RWPE2 (cell line): ENCODE data around the gene PITPNC1.
"Not testable (repeated sequence)": the region's sequence is repeated elsewhere in the genome, so short reads cannot be mapped to it uniquely, and the experiment has no call there.

Experiments
- ATAC-seq: fragments of 200-7000 bp; cut with Tn5 transposase; 3 replicates; pipeline ENCODE4 v1.9.1; 2021; ENCODE audit warnings: low read depth
- DNase-seq: peaks from one replicate; pipeline ENCODE4 v3.0.0-alpha.2; 2020; ENCODE audit warnings: low spot score
- H3K27ac ChIP-seq: fragments of 450-650 bp; 2 replicates; pipeline ENCODE4 v1.5.1; 2017; ENCODE audit warnings: mild to moderate bottlenecking; ENCODE audit not compliant: poor library complexity, severe bottlenecking
- H3K27me3 ChIP-seq: fragments of 250-450 bp; sonication (Bioruptor Pico); 2 replicates; pipeline ENCODE4 v1.5.1; 2021; ENCODE audit warnings: mild to moderate bottlenecking, moderate library complexity; ENCODE audit not compliant: insufficient read depth, poor library complexity, severe bottlenecking
- H3K36me3 ChIP-seq: fragments of 250-450 bp; sonication (Bioruptor Pico); 2 replicates; pipeline ENCODE4 v1.5.1; 2020; ENCODE audit warnings: low read depth, mild to moderate bottlenecking, moderate library complexity
- H3K4me1 ChIP-seq: fragments of 250-450 bp; sonication (Bioruptor Pico); 2 replicates; pipeline ENCODE4 v1.5.1; 2021; ENCODE audit warnings: mild to moderate bottlenecking, moderate library complexity; ENCODE audit not compliant: insufficient read depth, poor library complexity, severe bottlenecking
- H3K4me3 ChIP-seq: fragments of 250-450 bp; sonication (Bioruptor Pico); 2 replicates; pipeline ENCODE4 v1.5.1; 2021; ENCODE audit warnings: mild to moderate bottlenecking, moderate library complexity; ENCODE audit not compliant: severe bottlenecking
- H3K9me3 ChIP-seq: fragments of 250-450 bp; sonication (Bioruptor Pico); 2 replicates; pipeline ENCODE4 v1.5.1; 2021; ENCODE audit warnings: mild to moderate bottlenecking, moderate library complexity; ENCODE audit not compliant: severe bottlenecking
- TF ChIP-seq, protein P1 (sequence below): fragments of 450-650 bp; IDR thresholded peaks from one replicate; pipeline ENCODE4 v1.5.1; 2017; ENCODE audit warnings: mild to moderate bottlenecking, moderate library complexity; ENCODE audit not compliant: poor library complexity, severe bottlenecking

The PITPNC1 gene

DNA sequence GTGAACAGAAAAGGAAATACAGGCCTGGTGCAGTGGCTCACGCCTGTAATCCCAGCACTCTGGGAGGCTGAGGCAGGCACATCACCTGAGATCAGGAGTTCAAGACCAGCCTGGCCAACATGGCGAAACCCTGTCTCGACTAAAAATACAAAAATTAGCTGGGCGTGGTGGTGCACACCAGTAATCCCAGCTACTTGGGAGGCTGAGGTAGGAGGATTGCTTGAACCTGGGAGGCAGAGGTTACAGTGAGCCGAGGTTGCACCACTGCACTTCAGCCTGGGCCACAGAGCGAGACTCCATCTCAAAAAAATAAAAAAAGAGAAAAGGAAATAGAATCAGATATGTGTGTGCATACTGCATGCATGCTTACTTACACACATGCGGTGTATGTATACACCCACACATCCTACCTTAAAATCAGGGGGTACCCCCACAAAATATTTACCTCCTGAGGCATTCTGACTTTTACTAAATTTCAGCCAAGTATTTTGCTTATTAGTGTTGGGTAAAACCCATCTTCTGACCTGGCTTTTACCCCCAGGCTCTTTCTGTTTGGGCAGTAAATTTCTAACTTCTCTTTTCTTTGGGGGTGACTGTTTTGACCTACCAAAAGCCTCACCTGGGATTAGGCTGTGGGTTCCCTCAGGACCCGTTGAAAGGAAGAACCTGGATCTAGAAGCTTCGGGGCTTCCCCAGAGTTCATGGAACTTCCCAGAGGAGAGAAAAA, 201.8 kb downstream of the PITPNC1 start:
- H3K36me3 ChIP-seq = peaks cover 18% of the 10 kb centered on the region
- not testable (repeated sequence) for H3K27ac ChIP-seq, H3K4me3 ChIP-seq, DNase-seq, H3K27me3 ChIP-seq, H3K4me1 ChIP-seq, H3K9me3 ChIP-seq, ATAC-seq

- no peaks in the 10 kb centered on the region for H3K27me3 ChIP-seq
Observed at GRCh38 chr17:67582673-67583081, 205.6 kb downstream of the PITPNC1 start.

DNA sequence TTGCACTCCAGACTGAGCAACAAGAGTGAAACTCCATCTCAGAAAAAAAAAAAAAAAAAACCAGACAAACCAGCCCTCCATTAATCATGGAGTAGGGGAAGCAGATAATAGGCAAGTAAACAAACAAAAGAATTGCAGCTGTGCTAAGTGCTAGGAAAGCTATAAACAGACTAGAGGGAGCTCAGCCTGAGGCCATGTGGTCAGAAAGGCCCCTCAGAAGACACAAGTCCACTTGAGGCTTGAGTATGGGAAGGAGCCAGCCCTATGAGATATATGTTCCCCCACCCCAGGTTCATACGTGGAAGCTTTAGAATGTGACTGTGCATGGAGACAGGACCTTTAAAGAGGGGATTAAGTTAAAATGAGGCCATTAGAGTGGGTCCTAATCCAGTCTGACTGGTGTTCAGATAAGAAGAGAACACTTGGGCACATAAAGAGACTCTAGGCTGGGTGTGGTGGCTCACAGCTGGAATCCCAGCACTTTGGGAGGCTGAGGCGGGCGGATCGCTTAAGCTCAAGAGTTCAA, 208.1 kb downstream of the PITPNC1 start:
- ATAC-seq = no peak
- TF ChIP-seq, protein P1, sequence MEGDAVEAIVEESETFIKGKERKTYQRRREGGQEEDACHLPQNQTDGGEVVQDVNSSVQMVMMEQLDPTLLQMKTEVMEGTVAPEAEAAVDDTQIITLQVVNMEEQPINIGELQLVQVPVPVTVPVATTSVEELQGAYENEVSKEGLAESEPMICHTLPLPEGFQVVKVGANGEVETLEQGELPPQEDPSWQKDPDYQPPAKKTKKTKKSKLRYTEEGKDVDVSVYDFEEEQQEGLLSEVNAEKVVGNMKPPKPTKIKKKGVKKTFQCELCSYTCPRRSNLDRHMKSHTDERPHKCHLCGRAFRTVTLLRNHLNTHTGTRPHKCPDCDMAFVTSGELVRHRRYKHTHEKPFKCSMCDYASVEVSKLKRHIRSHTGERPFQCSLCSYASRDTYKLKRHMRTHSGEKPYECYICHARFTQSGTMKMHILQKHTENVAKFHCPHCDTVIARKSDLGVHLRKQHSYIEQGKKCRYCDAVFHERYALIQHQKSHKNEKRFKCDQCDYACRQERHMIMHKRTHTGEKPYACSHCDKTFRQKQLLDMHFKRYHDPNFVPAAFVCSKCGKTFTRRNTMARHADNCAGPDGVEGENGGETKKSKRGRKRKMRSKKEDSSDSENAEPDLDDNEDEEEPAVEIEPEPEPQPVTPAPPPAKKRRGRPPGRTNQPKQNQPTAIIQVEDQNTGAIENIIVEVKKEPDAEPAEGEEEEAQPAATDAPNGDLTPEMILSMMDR = no peak
- no peaks in the 10 kb centered on the region for H3K4me1 ChIP-seq
- H3K4me3 ChIP-seq = no peak overlapping the region
- no peaks in the 10 kb centered on the region for H3K27me3 ChIP-seq
- no peak overlapping the region for H3K27ac ChIP-seq
- no peaks in the 10 kb centered on the region for H3K36me3 ChIP-seq
- DNase-seq = peak; percentile 7
- H3K9me3 ChIP-seq = no peaks in the 10 kb centered on the region

More at GRCh38 chr17:67582673-67583081, 205.6 kb downstream of the PITPNC1 start:
- ATAC-seq = no peak
- Histone ChIP-seq H3K27ac (no peak overlapping the region), H3K9me3 (no peaks in the 10 kb centered on the region), H3K4me3 (no peak overlapping the region), H3K4me1 (no peaks in the 10 kb centered on the region), H3K36me3 (peaks cover 15% of the 10 kb centered on the region)
- TF ChIP-seq, protein P1 = no peak
- DNase-seq = no peak

GRCh38 chr17:67588326-67588725, 211.2 kb downstream of the PITPNC1 start:
- ATAC-seq (no peak), DNase-seq (peak; percentile 3)
- TF ChIP-seq, protein P1 = no peak
- Histone ChIP-seq H3K36me3 (no peaks in the 10 kb centered on the region; the same call in 1 of the 2 replicates), H3K9me3 (no peaks in the 10 kb centered on the region), H3K4me3 (no peak overlapping the region), H3K27ac (no peak overlapping the region), H3K27me3 (no peaks in the 10 kb centered on the region), H3K4me1 (no peaks in the 10 kb centered on the region)

- Histone ChIP-seq H3K9me3 (no peaks in the 10 kb centered on the region), H3K27me3 (no peaks in the 10 kb centered on the region), H3K4me1 (no peaks in the 10 kb centered on the region), H3K27ac (no peak overlapping the region), H3K36me3 (peaks cover 3% of the 10 kb centered on the region; the same call in 1 of the 2 replicates), H3K4me3 (no peak overlapping the region)
- ATAC-seq = no peak
- DNase-seq = no peak
- TF ChIP-seq, protein P1 = no peak
Observed at GRCh38 chr17:67594115-67594880, 217.2 kb downstream of the PITPNC1 start.
